Measurements from ENCODE around the gene BANP. TPM values are rescaled to one million over a fixed set of nuclear protein-coding genes. Genes with fewer than 3 reads are reported as not detected.

The BANP gene
- total RNA-seq, 1 experiment from 2014 or later, result 34.5 TPM

- Mint-ChIP-seq H3K9me3 (peaks cover 26% of the 10 kb centered on the region), H3K27me3 (ENCODE audit: low read depth) (no peaks in the 10 kb centered on the region; the same call in 1 of the 2 replicates), H3K36me3 (peaks cover 32% of the 10 kb centered on the region), H3K4me1 (peaks cover 19% of the 10 kb centered on the region), H3K4me3 (no peak overlapping the region), H3K27ac (peak overlapping the region; percentile 41; the same call in 1 of the 2 replicates)
- TF ChIP-seq NFE2L1 (CRISPR knock-in tag; IDR thresholded peaks at IDR 0.05) (no peak), NR2C2 (CRISPR knock-in tag; IDR thresholded peaks at IDR 0.05) (no peak), KAT7 (CRISPR knock-in tag; IDR thresholded peaks at IDR 0.05; ENCODE audit: borderline replicate concordance) (no peak)
- TF ChIP-seq, protein P1, sequence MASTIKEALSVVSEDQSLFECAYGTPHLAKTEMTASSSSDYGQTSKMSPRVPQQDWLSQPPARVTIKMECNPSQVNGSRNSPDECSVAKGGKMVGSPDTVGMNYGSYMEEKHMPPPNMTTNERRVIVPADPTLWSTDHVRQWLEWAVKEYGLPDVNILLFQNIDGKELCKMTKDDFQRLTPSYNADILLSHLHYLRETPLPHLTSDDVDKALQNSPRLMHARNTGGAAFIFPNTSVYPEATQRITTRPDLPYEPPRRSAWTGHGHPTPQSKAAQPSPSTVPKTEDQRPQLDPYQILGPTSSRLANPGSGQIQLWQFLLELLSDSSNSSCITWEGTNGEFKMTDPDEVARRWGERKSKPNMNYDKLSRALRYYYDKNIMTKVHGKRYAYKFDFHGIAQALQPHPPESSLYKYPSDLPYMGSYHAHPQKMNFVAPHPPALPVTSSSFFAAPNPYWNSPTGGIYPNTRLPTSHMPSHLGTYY (CRISPR knock-in tag; IDR thresholded peaks at IDR 0.05), result no peak
- no peak for DNase-seq (ENCODE audit: low spot score)
- CTCF ChIA-PET, result no interaction called here
- POLR2A ChIA-PET, result interaction anchor here (0.7 kb wide), 1 partner anchor 27 kb away, joined by 5 read pairs; no protein-coding TSS in a partner anchor
- ATAC-seq, result no peak
Observed at GRCh38 chr16:87970186-87970585, 19.0 kb downstream of the BANP start.

DNA sequence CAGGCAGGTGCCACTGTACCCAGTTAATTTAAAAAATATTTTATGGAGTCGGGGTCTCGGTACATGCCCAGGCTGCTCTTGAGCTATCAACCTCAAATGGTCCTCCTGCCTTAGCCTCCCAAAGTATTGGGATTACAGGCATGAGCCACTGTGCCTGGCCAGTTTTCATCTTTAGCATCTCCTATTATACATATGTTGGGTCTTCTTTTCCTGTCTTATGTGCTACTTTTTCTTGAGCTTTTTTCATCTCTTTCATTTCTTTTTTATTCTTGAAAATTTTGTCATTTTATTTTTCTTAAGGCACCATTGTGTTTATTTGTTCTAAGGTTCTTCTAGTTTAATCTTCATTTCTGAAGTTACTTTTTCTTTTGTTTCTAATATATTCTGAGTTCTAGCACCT, 20.7 kb downstream of the BANP start:
- DNase-seq (ENCODE audit: low spot score), result no peak
- peaks cover 38% of the 10 kb centered on the region for H3K36me3 Mint-ChIP-seq
- peaks cover 3% of the 10 kb centered on the region for H3K4me1 Mint-ChIP-seq
- H3K27me3 Mint-ChIP-seq (ENCODE audit: low read depth), result no peaks in the 10 kb centered on the region; the same call in 1 of the 2 replicates
- TF ChIP-seq ZMAT4 (CRISPR knock-in tag; IDR thresholded peaks at IDR 0.05), result no peak
- no peak for TF ChIP-seq CBFB (CRISPR knock-in tag; IDR thresholded peaks at IDR 0.05; ENCODE audit: low read depth)
- TF ChIP-seq, protein P2, sequence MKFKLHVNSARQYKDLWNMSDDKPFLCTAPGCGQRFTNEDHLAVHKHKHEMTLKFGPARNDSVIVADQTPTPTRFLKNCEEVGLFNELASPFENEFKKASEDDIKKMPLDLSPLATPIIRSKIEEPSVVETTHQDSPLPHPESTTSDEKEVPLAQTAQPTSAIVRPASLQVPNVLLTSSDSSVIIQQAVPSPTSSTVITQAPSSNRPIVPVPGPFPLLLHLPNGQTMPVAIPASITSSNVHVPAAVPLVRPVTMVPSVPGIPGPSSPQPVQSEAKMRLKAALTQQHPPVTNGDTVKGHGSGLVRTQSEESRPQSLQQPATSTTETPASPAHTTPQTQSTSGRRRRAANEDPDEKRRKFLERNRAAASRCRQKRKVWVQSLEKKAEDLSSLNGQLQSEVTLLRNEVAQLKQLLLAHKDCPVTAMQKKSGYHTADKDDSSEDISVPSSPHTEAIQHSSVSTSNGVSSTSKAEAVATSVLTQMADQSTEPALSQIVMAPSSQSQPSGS (CRISPR knock-in tag; IDR thresholded peaks at IDR 0.05; ENCODE audit: borderline replicate concordance, low read depth), result no peak
- no peak for TF ChIP-seq CREM (CRISPR knock-in tag; IDR thresholded peaks at IDR 0.05)
- no peak for TF ChIP-seq AFF4 (CRISPR knock-in tag; IDR thresholded peaks at IDR 0.05; ENCODE audit: borderline replicate concordance)
- TF ChIP-seq ZNF532 (CRISPR knock-in tag; IDR thresholded peaks at IDR 0.05; ENCODE audit: borderline replicate concordance), result no peak
- TF ChIP-seq OVOL2 (CRISPR knock-in tag; IDR thresholded peaks at IDR 0.05; ENCODE audit: borderline replicate concordance), result no peak
- no peak for TF ChIP-seq FOXJ3 (CRISPR knock-in tag; IDR thresholded peaks at IDR 0.05; ENCODE audit: borderline replicate concordance)
- no peak for TF ChIP-seq JAZF1 (CRISPR knock-in tag; IDR thresholded peaks at IDR 0.05)
- no peak for TF ChIP-seq ZNF281 (CRISPR knock-in tag; IDR thresholded peaks at IDR 0.05)
- TF ChIP-seq ZNF423 (CRISPR knock-in tag; IDR thresholded peaks at IDR 0.05), result no peak
- TF ChIP-seq ZNF416 (CRISPR knock-in tag; IDR thresholded peaks at IDR 0.05), result no peak
- TF ChIP-seq E2F1 (CRISPR knock-in tag; IDR thresholded peaks at IDR 0.05), result no peak
- no peak for TF ChIP-seq ZNF317 (CRISPR knock-in tag; IDR thresholded peaks at IDR 0.05; ENCODE audit: borderline replicate concordance, low read depth)
- no peak for TF ChIP-seq KAT7 (CRISPR knock-in tag; IDR thresholded peaks at IDR 0.05; ENCODE audit: borderline replicate concordance)
- ChIA-PET POLR2A (no interaction called here), CTCF (interaction anchor here (0.6 kb wide), 1 partner anchor 773 kb away, joined by 3 read pairs; no protein-coding TSS in a partner anchor)
- no peak overlapping the region for H3K4me3 Mint-ChIP-seq
- ATAC-seq, result no peak
- peaks cover 26% of the 10 kb centered on the region for H3K9me3 Mint-ChIP-seq
- H3K27ac Mint-ChIP-seq, result no peak overlapping the region

Measured in WTC11 (cell line).